OCI-LY1 (cell line): ENCODE results near the gene NLGN4Y.

Experiments used
- H2AFZ ChIP-seq: fragments of 200-600 bp; sonication (generic), shearing (Covaris generic); 2 replicates; pipeline ENCODE4 v1.6.0; 2014; ENCODE audit warnings: antibody characterized with exemption, mild to moderate bottlenecking, low read length
- H3F3A ChIP-seq: fragments of 200-600 bp; sonication (generic), shearing (Covaris generic); 2 replicates; pipeline ENCODE4 v1.6.0; 2014; ENCODE audit warnings: mild to moderate bottlenecking, antibody characterized with exemption, low read length, moderate library complexity; ENCODE audit not compliant: insufficient read depth
- H3K27ac ChIP-seq: fragments of 200-600 bp; sonication (generic); 2 replicates; pipeline ENCODE4 v1.5.1; 2014; ENCODE audit warnings: low read length, mixed run types, mild to moderate bottlenecking, low read depth; ENCODE audit not compliant: poor library complexity, severe bottlenecking
- H3K27me3 ChIP-seq: fragments of 200-600 bp; sonication (generic); 2 replicates; pipeline ENCODE4 v1.6.0; 2014; ENCODE audit warnings: antibody characterized with exemption, mild to moderate bottlenecking, low read length, moderate library complexity; ENCODE audit not compliant: insufficient read depth
- H3K36me3 ChIP-seq: fragments of 200-600 bp; sonication (generic); 2 replicates; pipeline ENCODE4 v1.6.1; 2014; ENCODE audit warnings: mild to moderate bottlenecking, antibody characterized with exemption, low read length, moderate library complexity, mixed read lengths; ENCODE audit not compliant: insufficient read depth
- H3K4me1 ChIP-seq: fragments of 200-600 bp; sonication (generic); 2 replicates; pipeline ENCODE4 v1.5.1; 2014; ENCODE audit warnings: mild to moderate bottlenecking, low read length, moderate library complexity; ENCODE audit not compliant: insufficient read depth, severe bottlenecking
- H3K4me2 ChIP-seq: fragments of 200-600 bp; sonication (generic), shearing (Covaris generic); 2 replicates; pipeline ENCODE4 v1.6.1; 2014; ENCODE audit warnings: low read length
- H3K4me3 ChIP-seq: fragments of 200-600 bp; sonication (generic); 2 replicates; pipeline ENCODE4 v1.5.1; 2014; ENCODE audit warnings: low read length, low read depth, mild to moderate bottlenecking, mixed read lengths; ENCODE audit not compliant: poor library complexity, severe bottlenecking
- H3K79me2 ChIP-seq: fragments of 200-600 bp; shearing (Covaris generic); 2 replicates; pipeline ENCODE4 v1.6.1; 2016; ENCODE audit warnings: mixed run types, low read length, mixed read lengths; ENCODE audit not compliant: insufficient read depth
- H3K9ac ChIP-seq: fragments of 200-600 bp; sonication (generic), shearing (Covaris generic); 2 replicates; pipeline ENCODE4 v1.6.1; 2014; ENCODE audit warnings: mild to moderate bottlenecking, low read length, mixed read lengths
- H3K9me2 ChIP-seq: fragments of 200-600 bp; sonication (generic), shearing (Covaris generic); 2 replicates; pipeline ENCODE4 v1.6.1; 2014; ENCODE audit warnings: low read depth, mild to moderate bottlenecking, low read length, mixed read lengths
- H3K9me3 ChIP-seq: fragments of 200-600 bp; shearing (Covaris generic); 2 replicates; pipeline ENCODE4 v1.6.1; 2014; ENCODE audit warnings: low read length, mixed read lengths
- H4K20me1 ChIP-seq: fragments of 200-600 bp; sonication (generic), shearing (Covaris generic); 2 replicates; pipeline ENCODE4 v1.6.0; 2016; ENCODE audit warnings: mild to moderate bottlenecking, low read length; ENCODE audit not compliant: insufficient read depth
- EZH2 ChIP-seq: fragments of 200-600 bp; sonication (generic), shearing (Covaris generic); IDR thresholded peaks from 2 replicates; pipeline ENCODE4 v1.8.0; 2017; ENCODE audit warnings: borderline replicate concordance, mixed run types, mild to moderate bottlenecking, antibody characterized with exemption, low read length, moderate library complexity, mixed read lengths
- TF ChIP-seq, protein P1 (sequence below): fragments of 200-600 bp; sonication (generic), shearing (Covaris generic); IDR thresholded peaks from 2 replicates; pipeline ENCODE4 v1.5.1; 2017; ENCODE audit warnings: mild to moderate bottlenecking, antibody characterized with exemption, low read length, moderate library complexity, mixed read lengths

Gene NLGN4Y

DNA sequence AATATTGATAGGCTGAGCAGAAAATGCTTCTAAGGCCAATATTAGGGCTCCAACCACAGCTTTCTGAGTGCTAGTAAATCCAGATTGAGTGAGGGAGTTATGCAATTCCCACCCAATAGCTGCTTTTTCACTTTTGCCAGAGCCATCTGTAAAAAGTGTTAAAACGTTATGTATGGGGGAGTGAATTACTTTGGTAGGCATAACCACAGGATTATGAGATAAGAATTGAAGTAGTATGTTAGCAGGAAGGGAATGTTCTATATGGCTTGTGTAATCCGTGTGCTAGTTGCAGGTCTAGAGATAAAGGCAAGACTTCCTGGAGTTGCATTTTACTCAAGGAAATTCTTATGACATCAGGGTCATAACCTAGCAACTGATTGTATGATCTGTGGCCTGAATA lies 347.6 kb downstream of the NLGN4Y start:
- H3K27ac ChIP-seq, result no peak overlapping the region
- H3K27me3 ChIP-seq, result no peaks in the 10 kb centered on the region
- H3K36me3 ChIP-seq, result no peaks in the 10 kb centered on the region
- no peaks in the 10 kb centered on the region for H3K9me2 ChIP-seq
- no peak overlapping the region for H3K9ac ChIP-seq
- H3K9me3 ChIP-seq, result no peaks in the 10 kb centered on the region
- no peaks in the 10 kb centered on the region for H3K79me2 ChIP-seq
- no peaks in the 10 kb centered on the region for H4K20me1 ChIP-seq
- TF ChIP-seq, protein P1, sequence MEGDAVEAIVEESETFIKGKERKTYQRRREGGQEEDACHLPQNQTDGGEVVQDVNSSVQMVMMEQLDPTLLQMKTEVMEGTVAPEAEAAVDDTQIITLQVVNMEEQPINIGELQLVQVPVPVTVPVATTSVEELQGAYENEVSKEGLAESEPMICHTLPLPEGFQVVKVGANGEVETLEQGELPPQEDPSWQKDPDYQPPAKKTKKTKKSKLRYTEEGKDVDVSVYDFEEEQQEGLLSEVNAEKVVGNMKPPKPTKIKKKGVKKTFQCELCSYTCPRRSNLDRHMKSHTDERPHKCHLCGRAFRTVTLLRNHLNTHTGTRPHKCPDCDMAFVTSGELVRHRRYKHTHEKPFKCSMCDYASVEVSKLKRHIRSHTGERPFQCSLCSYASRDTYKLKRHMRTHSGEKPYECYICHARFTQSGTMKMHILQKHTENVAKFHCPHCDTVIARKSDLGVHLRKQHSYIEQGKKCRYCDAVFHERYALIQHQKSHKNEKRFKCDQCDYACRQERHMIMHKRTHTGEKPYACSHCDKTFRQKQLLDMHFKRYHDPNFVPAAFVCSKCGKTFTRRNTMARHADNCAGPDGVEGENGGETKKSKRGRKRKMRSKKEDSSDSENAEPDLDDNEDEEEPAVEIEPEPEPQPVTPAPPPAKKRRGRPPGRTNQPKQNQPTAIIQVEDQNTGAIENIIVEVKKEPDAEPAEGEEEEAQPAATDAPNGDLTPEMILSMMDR, result no peak
- no peak for TF ChIP-seq EZH2
- H2AFZ ChIP-seq, result no peak overlapping the region
- no peak overlapping the region for H3K4me3 ChIP-seq
- H3F3A ChIP-seq, result no peaks in the 10 kb centered on the region
- H3K4me1 ChIP-seq, result no peaks in the 10 kb centered on the region
- no peak overlapping the region for H3K4me2 ChIP-seq
